ENCODE data around the gene ZNF488. TPM values are rescaled to one million over a fixed set of nuclear protein-coding genes. Genes with fewer than 3 reads are reported as not detected.

ZNF488 gene
- total RNA-seq, 2 donors from 2014 or later = not detected

DNA sequence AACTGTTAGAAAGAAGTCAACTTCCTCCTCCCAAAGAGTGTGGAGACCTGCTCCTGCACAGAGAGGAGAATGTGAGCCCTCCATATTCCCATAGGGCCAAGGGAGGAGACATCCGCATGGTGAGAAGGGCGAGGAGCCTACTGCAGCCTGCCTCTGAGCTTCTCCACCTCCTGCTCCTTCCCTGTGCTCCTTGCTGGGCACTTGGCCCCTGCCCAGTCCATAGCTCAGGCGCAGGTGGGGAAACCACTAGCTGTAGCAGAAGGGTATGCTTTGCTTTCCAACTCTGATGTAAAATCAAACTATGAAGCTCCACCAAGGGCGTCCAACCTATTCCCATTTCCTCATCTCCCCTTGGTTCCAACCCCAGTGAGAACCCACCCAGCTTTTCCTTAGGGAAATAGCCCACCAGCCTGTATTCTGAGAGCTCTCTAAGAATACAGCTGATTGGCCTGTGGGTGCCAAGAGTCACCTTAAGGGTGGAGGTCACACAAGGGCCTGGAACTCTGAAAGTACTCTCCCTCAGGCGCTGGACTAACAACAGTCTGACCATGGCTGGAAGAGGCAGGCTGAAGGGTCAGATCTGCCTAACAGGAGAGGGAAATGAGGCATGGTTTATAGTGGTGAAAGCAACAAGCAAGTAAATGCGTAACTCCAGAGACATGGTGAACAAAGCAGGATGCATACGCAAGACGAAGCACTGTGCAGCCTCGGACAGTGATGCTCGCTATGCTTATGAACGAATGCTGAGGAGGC is 13.9 kb downstream of the ZNF488 start:
- intact Hi-C loops (cut with DNase I) = no loop called here
- no peak for ATAC-seq
- DNase-seq = no peak

DNA sequence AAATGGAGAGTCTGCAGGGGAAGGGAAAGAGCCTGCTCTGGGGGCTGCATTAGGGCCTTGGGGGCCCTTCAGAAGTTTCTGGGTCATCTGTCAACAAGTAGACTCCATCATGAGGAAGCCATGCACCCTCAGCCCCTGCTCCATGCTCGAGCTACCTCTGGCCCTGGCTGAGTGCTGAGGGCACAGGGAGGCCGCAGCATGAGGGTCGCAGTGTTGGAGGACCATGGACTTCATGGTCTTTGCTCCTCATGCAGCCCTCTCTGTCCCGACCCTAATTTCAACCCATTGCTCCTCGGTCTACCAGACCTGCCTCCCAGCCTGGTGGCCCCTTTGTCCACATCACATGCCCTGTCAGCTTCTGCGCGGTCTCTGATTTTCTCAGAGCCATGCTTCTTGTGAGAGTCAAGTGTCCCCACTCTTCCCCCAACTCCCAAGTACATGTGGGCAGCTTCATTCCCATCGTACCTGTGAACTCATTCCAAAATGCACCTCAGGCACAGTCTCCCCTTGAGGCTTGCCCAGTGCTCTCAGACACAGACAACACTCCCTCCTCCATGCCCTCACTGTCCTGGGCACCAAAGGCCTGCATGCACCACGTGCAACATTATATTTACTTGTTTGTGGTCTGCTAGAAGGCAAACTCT is 14.7 kb downstream of the ZNF488 start:
- ATAC-seq (no peak), DNase-seq (no peak)
- intact Hi-C loops (cut with DNase I) = no loop called here

DNA sequence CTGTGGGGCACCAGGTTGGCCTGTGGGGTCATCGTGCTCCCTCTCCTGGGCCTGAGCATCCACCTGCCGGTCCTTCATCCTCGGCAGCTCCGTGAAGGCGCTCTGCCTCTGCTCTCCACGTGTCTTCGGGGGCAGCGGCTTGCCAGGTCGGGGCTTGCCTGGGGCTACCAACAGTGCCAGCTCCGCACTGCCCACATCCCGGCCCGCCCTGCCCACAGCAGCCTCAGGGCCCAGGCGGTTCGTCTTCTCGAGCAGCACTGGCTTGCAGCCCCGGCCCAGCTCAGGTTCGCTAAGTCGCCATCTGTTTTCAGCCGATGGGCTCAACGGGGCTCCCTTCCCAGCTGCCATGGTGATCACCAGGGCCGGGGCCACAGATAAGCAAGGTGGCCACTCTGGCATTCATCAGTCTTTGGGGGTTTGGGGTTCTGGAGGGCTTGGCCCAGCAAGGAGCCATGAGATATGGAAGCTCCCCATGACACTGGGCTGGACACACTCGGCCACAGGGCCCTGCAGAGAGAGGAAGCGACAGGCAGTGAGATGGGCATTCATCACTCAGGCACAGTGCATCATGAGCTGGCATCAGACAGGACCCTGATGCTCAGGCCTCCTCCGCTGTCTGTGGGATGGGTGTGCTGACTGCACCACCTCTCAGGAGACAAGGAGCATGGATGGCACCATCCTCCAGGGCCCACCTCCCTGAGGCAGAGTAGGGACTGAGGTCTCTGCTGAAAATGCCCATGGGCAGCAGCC is 15.5 kb downstream of the ZNF488 start:
- intact Hi-C loops (cut with DNase I) = no loop called here
- DNase-seq = no peak

DNA sequence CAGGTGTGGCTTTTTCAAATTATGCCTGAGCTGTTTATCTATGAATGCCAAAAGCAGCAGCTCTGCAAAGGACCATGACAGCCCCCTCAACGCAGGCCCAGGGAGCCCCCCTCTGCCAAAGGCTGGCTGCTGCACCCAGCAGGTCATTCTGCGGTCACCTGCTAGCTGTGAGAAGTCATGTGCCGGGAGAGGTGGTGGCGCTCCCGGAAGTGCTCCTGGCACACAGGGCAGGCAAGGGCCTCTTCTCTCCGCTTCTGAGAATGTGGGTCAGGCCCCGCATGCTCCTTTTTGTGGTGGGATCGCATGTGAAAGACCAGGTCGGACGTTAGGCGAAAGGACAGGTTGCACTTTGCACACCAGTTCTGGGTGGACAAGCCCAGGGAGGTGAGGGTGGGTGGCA is 16.4 kb downstream of the ZNF488 start:
- no peak for ATAC-seq
- intact Hi-C loops (cut with DNase I) = no loop called here

More for the DNA sequence above, 15.5 kb downstream of the ZNF488 start:
- ATAC-seq = no peak

DNA sequence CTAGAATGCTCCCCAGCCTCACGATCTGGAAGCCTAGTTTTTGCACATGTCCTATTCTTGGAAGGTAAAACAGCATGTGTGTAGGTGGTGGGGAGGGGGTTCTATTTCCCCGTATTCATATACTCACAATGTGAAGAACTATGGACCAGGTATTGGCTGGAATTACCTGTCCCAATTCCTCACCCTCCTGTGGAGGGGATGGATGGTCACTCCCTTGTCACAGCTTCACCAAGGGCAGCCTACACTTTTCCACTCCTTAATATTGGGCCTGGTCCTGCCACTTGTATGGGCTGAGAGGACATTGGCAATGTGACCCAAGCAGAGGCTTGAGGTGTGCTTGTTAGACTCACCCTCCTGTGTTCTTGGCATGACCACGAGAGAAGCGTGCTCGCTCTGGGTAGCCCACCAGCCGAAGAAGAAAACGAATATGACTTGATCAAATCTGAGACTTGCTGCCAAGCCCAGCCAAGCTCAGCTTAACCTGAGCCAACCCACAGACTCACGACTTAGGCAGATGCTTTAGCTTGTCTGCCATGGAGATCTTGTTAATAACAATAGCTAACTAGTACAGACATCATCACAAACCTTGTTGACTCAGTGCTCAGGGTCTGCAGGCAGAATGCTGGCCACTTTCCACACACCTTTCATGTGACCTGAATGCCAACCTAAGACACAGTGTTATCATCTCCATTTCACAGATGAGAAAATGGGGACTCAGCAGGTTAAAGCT is 17.2 kb downstream of the ZNF488 start:
- ATAC-seq (no peak), DNase-seq (no peak)
- intact Hi-C loops (cut with DNase I) = no loop called here

More for the DNA sequence above, 16.4 kb downstream of the ZNF488 start:
- DNase-seq = no peak

DNA sequence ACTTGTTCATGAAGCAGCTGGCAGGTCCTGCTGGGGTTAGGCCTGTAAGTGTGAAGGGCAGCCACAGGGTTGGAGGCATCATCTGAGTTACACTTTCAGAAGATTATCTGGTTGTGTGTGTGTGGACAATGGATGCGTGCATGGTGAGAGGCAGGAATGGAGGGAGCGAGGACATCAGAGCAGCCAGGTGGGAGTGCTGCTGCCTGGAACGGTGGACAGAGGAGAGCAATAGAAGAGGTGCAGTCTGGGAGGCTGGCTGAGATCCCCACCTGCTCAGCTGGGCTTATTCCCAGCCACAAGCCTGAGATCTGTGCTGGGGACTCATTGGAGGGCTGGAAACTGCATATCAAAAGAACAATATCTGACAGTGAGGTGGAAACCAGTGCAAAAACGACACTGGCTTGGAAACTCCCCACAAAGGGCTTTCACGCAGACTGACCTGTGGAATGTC is 17.9 kb downstream of the ZNF488 start:
- ATAC-seq (no peak), DNase-seq (no peak)
- intact Hi-C loops (cut with DNase I) = no loop called here

DNA sequence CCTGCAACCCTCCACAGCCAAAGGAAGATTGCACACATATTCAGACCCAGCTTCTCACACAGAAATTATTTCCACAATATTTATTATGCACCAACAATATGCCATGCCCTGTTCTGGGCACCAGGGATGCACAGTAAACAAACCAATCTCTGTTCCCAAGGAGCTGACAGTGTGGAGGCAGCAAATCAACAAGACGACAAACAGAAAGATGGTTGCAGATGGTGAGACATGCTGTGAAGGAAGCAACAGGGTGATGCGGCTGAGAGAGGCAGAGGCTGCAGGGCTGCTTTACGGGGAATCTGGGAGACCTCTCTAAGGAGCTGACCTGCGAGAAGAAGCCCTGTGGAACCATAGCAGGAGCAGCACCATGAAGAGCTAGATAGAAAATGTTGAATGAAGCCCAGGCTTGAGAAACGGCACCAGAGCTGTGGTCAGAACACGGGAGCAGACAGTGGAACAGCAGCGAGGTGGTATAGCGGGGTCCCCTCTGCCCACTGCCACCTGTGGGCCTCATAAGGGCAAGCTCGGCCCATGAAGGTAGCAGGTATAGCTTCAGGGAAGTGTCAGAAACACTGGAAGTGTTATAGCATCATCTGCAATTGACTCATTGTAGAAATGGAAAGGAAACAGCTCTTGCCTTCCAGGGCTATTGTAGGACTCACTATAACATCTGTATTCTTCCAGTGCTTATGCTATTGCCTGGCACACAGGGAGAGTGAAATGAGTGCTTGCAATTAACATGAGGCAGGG is 18.5 kb downstream of the ZNF488 start:
- intact Hi-C loops (cut with DNase I) = no loop called here
- DNase-seq (no peak), ATAC-seq (no peak)

DNA sequence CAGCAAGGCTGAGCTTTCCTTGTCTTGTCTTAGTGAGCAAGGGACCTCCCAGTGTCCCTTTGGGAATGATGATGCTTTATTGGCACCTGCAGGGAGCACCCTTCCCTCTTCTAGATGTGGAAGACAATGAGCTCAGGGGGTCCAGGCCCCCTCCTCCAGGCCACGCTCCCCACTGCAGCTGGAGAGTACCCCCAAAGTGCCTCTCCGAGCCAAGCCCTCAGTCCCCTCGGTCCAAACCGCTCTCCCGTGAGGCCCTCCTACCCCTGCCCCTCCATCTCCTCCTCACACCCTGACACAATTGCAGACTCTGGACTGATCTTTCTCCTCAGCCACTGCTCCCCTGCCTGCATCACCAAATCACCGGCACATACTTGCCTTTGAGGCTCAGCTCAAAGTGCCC is 19.2 kb downstream of the ZNF488 start:
- ATAC-seq (no peak), DNase-seq (no peak)
- intact Hi-C loops (cut with DNase I) = no loop called here

DNA sequence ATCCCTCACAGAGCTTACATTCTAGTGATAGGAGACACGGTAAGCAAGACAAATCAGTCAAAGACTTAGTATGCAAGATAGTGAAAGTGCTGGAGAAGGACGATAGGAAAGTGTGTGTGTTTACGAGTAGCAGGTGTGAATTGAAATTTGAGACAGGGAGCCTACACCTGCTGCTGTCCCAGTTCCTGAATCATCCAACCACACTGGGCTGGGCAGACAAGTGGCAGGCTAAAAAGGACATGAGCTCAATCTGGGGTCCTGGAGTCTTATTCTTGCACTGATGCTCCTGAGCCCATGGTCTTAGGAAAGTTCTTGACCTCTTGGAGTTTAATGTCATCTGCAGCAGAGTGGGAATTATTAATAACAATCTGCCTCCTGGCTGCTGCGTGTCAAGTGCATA is 19.7 kb downstream of the ZNF488 start:
- ATAC-seq = no peak
- intact Hi-C loops (cut with DNase I) = no loop called here

DNA sequence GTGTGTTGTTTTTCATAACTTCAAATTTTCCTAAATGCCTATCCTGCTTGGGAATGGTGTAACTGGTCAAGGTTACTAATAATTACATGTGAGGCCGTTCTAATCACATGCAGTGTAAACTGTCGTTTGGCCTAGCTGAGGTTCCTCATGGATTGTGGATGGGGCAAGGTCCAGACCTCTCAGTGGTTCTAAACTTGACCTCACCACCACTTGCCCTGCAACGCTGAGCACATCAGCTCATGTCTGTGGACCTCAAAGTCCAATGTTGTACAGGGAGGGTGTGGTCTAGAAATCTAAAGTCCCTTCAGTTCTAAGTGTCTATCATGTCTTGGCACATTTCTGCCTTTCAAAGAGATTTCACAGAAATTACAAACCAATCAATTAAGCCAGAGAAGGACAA is 20.3 kb downstream of the ZNF488 start:
- intact Hi-C loops (cut with DNase I) = no loop called here
- ATAC-seq = no peak

More for the DNA sequence above, 19.7 kb downstream of the ZNF488 start:
- DNase-seq = no peak

DNA sequence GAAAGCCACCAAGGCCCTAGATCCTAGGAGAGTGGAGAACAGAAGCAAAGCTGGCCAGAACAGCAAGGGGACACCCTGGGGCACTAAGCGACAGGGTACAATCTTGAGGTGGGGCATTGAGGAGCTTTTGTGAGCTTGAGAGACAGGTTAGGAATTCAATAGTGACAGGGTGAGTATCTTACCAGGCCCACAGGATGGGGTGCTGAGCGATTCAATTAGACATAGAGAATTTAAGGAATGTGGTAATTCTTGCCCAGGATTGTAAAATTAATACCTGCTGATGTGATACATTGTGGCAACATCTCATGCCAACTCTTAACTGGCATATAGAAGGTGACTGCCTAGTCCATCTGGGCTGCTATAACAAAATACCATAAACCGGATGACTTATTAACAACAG is 21.9 kb downstream of the ZNF488 start:
- intact Hi-C loops (cut with DNase I) = no loop called here
- no peak for DNase-seq
- no peak for ATAC-seq

More for the DNA sequence above, 20.3 kb downstream of the ZNF488 start:
- DNase-seq = no peak

DNA sequence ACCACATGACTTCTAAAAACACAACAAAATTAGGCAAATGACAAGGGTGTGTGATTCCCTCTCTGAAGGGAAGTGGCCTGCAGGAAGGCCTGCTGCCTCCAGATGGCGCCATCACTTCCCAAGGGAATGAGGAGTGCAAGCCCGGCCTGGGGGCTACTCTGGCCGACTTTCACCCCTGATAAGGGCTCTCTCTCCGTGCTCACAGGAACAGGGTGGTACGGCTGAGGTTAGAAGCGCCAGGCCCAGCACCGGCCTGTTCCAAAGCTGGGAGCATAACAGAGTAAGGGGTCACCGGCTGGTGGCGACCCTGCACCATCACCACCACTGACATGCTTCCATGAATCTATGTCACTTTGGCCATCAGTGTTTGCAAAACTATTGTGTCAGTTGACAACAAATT is 22.8 kb downstream of the ZNF488 start:
- DNase-seq (no peak), ATAC-seq (peak; percentile 55 to 57)
- intact Hi-C loops (cut with DNase I) = no loop called here

DNA sequence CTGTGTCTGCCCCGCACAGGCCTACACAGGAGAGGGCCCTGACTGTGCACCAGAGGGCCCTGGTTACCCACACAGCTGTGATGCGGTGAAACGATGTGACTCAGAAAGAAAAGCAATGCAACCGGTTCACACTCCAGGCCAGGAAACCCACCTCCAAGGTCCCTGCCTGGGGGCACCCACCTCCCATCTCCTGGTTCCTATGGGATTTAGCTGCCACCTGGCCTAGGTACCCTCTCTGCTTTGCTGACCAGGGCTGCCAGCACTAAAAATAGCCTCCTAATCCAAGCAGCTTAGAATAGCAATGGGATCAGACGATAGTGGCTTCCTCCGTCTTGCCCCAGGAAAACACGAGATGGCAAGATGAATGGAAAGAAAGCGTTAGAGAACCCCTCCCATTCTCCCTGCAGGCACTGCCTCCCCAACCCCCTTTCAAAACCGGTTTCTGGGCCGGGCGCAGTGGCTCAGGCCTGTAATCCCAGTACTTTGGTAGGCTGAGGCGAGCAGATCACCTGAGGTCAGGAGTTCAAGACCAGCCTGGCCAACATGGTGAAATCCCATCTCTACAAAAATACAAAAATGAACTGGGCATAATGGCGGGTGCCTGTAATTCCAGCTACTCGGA is 23.6 kb downstream of the ZNF488 start:
- intact Hi-C loops (cut with DNase I) = no loop called here
- DNase-seq = no peak
- ATAC-seq = peak in 1 of 2 donors; percentile 44

DNA sequence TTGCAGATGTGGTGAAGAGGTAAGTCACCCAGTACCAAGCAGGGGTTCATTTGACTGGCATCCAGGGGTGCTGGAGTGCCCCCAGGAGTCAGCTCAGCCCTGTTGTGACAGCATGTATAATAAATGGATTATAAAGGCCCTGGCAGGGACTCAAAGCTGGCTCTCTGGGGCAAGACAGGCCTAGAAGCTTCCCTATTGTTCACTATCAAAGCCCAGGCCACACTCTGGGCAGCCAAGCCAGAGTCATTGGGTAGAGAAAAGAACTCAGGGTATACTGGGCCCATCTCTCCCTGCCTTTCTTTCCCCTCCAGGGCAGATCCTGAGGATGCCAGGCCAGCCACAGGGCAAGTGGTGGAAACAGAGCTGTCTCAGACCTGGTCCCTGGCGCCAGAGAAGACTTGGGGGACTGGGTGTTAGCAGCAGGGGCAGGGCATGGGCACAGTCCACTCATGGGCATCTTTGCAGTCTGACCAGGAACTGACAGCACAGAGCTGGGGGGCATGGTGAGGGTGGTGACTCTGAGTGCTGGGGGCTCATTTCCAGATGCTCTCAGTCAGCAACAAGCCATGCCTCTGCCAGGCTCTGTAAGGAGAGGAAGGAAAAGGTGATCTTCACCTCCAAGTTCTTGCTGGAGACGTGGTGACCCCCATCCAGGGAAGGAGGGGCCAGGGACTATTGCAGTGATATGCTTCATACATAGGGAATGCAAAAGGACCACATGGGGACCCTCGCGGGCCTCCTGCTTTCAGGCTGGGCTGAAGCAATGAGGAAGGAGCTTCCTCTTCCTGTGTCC is 24.3 kb downstream of the ZNF488 start:
- ATAC-seq (no peak), DNase-seq (no peak)
- intact Hi-C loops (cut with DNase I) = no loop called here

DNA sequence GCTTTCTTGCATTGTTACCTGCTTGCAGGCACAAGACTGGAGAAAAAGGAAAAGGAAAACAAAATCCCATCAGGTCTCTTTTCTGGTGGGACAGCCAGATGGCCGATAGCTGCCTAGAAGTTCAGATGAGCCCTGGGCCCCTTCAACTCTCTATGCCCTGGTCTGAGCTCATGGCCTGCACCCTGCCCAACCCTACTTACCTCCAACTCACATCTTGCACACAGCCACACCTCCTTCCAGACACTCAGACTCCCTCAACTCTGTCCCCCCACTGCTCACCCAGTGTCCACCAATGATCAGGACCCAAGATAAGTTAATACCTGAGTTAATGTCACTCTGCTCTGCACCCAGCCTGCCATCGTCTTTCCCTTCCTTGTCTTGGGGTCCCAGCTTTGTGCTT is 25.0 kb downstream of the ZNF488 start:
- no peak for DNase-seq
- no peak for ATAC-seq
- intact Hi-C loops (cut with DNase I) = no loop called here

DNA sequence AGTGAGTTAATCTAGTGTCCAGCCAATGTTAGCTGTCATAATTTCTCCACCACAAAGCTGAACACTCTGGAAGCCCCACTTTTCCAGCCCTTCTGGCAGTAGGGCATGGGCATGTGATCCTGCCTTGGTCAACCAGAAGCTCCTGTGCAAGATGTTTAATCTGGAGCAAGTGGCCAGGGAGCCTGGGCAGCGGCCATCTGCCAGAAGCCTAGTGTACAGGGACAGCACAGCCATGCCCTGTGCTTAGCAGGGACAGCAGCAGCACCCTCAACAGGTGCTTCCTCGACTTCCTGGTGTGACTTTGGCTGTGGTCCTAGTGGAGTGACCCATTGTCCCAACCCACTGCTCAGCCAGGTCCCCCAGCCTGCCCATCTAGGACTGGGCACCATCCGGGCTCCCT is 25.6 kb downstream of the ZNF488 start:
- no peak for ATAC-seq
- no peak for DNase-seq
- intact Hi-C loops (cut with DNase I) = no loop called here

DNA sequence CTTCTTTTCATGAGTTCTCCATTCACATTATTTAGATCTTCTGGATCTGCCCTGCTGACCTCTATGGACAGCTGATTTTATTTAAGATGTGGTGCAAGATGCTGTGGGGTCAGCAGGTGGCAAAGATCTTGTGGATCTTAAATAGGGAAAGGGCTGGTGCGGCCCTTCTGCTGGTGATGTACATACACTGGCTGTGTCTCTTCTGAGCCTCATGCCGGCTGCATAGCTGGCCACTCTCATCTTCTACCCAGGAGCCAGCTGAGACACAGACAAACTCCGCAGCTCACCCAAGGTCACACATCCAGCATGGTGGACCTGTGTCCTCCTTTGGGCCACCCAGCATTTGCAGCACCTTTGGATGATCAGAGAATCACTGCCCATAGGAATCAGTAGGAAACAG is 26.2 kb downstream of the ZNF488 start:
- DNase-seq = no peak

DNA sequence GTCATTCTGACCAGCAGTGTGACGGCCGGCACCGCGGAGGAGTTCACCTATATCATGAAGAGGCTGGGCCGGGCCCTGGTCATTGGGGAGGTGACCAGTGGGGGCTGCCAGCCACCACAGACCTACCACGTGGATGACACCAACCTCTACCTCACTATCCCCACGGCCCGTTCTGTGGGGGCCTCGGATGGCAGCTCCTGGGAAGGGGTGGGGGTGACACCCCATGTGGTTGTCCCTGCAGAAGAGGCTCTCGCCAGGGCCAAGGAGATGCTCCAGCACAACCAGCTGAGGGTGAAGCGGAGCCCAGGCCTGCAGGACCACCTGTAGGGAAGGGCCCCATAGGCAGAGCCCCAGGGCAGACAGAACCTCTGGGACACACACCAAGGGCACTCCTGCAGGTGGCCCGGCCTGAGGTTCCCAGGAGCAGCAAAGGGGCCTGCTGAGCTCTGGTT is 26.9 kb downstream of the ZNF488 start:
- intact Hi-C loops (cut with DNase I) = no loop called here
- ATAC-seq (no peak), DNase-seq (no peak)

More for the DNA sequence above, 26.2 kb downstream of the ZNF488 start:
- intact Hi-C loops (cut with DNase I) = no loop called here
- ATAC-seq = no peak

Measured in left cardiac atrium (tissue), 4 donors.